MCF 10A (cell line): ENCODE results near the gene IL23A. TPM values are rescaled to one million over a fixed set of nuclear protein-coding genes. Genes with fewer than 3 reads are reported as not detected.

ENCODE experiments used
- BruUV-seq: library from RNA; stranded (reverse); fragments of 400-500 nt; replicated peaks from 2 replicates; lab custom pipeline; 2021; lab: Mats Ljungman, UMichigan
- CTCF ChIA-PET: fragments of 300-600 bp; sonication (Branson Sonifier 250); formaldehyde crosslinking; extraction: SDS; loops from one replicate; lab custom pipeline; 2021; ENCODE audit warnings: antibody characterized with exemption, inconsistent platforms; lab: Yijun Ruan, JAX
- POLR2A ChIA-PET: fragments of 300-600, 350-650 bp; sonication (Branson Sonifier 250); formaldehyde crosslinking; extraction: SDS; loops from one replicate; lab custom pipeline; 2020; ENCODE audit warnings: antibody characterized with exemption, inconsistent platforms; lab: Yijun Ruan, JAX
- DNase-seq: peaks from one replicate; pipeline ENCODE4 v3.0.0-alpha.2; 2018; ENCODE audit not compliant: unreplicated experiment
- H3K27ac Mint-ChIP-seq: one replicate; pipeline ENCODE4 v1.8.0; 2022; ENCODE audit warnings: mild to moderate bottlenecking, low read depth, mixed read lengths; ENCODE audit not compliant: unreplicated experiment
- H3K27me3 Mint-ChIP-seq: one replicate; pipeline ENCODE4 v1.8.0; 2022; ENCODE audit warnings: mixed read lengths; ENCODE audit not compliant: insufficient read depth, unreplicated experiment
- H3K36me3 Mint-ChIP-seq: one replicate; pipeline ENCODE4 v1.8.0; 2022; ENCODE audit warnings: mild to moderate bottlenecking, moderate library complexity, mixed read lengths; ENCODE audit not compliant: insufficient read depth, unreplicated experiment
- H3K4me1 Mint-ChIP-seq: one replicate; pipeline ENCODE4 v1.8.0; 2022; ENCODE audit warnings: mixed read lengths; ENCODE audit not compliant: insufficient read depth, unreplicated experiment
- H3K4me3 Mint-ChIP-seq: one replicate; pipeline ENCODE4 v1.8.0; 2022; ENCODE audit warnings: mild to moderate bottlenecking, moderate library complexity, mixed read lengths; ENCODE audit not compliant: unreplicated experiment
- H3K9me3 Mint-ChIP-seq: one replicate; pipeline ENCODE4 v1.8.0; 2022; ENCODE audit warnings: mixed read lengths; ENCODE audit not compliant: unreplicated experiment
- CTCF ChIP-seq: fragments of 200-600 bp; IDR thresholded peaks from one replicate; pipeline ENCODE4 v1.8.0; 2022; ENCODE audit warnings: antibody characterized with exemption, mild to moderate bottlenecking; ENCODE audit not compliant: unreplicated experiment
- intact Hi-C: fragments of 100-400 bp; cut with micrococcal nuclease; formaldehyde crosslinking; loops from 2 replicates; pipeline ENCODE4 v1.14.1; 2022
- total RNA-seq: library from RNA; stranded (reverse); gene quantifications from 2 replicates; pipeline ENCODE4 v1.2.3, GENCODE V29; 2022

IL23A gene
- total RNA-seq, 1 experiment from 2014 or later, result 0.61 TPM

- Mint-ChIP-seq H3K4me1 (no peaks in the 10 kb centered on the region), H3K9me3 (no peaks in the 10 kb centered on the region), H3K4me3 (no peak overlapping the region), H3K27me3 (no peaks in the 10 kb centered on the region), H3K36me3 (no peaks in the 10 kb centered on the region), H3K27ac (no peak overlapping the region)
- TF ChIP-seq CTCF, result peak; percentile 31
- intact Hi-C loops, result loop anchor here (1.0 kb wide), 1 partner anchor 87 kb away; no protein-coding TSS in a partner anchor
- no TSS peak for BruUV-seq
- CTCF ChIA-PET, result interaction anchor here (0.6 to 1.2 kb wide), 3 partner anchors 68 to 298 kb away, joined by 3 read pairs; no protein-coding TSS in a partner anchor
- DNase-seq, result peak; percentile 35
- POLR2A ChIA-PET, result interaction anchor here (0.6 to 1.2 kb wide), 3 partner anchors 9 to 43 kb away, joined by 3 to 4 read pairs (median 3); partner anchors contain the start of gene PAN2
Observed at GRCh38 chr12:56377310-56377988, 38.8 kb downstream of the IL23A start.

GRCh38 chr12:56377989-56378316, 39.3 kb downstream of the IL23A start:
- BruUV-seq, result no TSS peak
- CTCF ChIA-PET, result interaction anchor here (0.8 to 1.2 kb wide), 2 partner anchors 68 to 86 kb away, joined by 3 read pairs; no protein-coding TSS in a partner anchor
- intact Hi-C loops, result loop anchor here (1.0 kb wide), 1 partner anchor 86 kb away; no protein-coding TSS in a partner anchor
- Mint-ChIP-seq H3K4me3 (no peak overlapping the region), H3K9me3 (no peaks in the 10 kb centered on the region), H3K4me1 (no peaks in the 10 kb centered on the region), H3K27me3 (no peaks in the 10 kb centered on the region), H3K27ac (no peak overlapping the region), H3K36me3 (no peaks in the 10 kb centered on the region)
- POLR2A ChIA-PET, result interaction anchor here (0.6 to 1.2 kb wide), 2 partner anchors 10 to 44 kb away, joined by 3 read pairs; partner anchors contain the start of gene PAN2
- no peak for DNase-seq
- TF ChIP-seq CTCF, result no peak

DNA sequence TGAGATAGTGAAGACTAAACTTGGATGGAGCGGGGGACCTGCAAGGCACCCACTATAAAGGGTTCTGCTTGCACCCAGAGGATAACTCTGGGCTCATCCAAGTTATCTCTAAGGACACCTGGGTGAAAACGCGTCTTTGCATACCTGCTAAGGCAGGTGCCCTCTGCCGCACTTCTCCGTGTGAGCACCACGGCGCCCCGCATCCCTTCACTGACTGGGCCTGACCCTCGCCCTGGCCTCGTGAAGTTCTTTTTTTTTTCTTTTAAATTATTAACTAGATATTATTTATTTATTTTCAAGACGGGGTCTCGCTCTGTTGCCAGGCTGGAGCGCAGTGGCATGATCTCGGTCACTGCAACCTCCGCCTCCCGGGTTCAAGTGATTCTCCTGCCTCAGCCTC, 43.9 kb downstream of the IL23A start:
- CTCF ChIA-PET, result interaction anchor here (0.9 to 1.3 kb wide), 2 partner anchors 19 to 82 kb away, joined by 3 read pairs; no protein-coding TSS in a partner anchor
- no TSS peak for BruUV-seq

More for the DNA sequence above, 43.9 kb downstream of the IL23A start:
- H3K4me3 Mint-ChIP-seq, result no peak overlapping the region
- no peaks in the 10 kb centered on the region for H3K36me3 Mint-ChIP-seq
- no peaks in the 10 kb centered on the region for H3K4me1 Mint-ChIP-seq
- H3K27ac Mint-ChIP-seq, result no peak overlapping the region
- POLR2A ChIA-PET, result interaction anchor here (0.7 kb wide), 1 partner anchor 22 kb away, joined by 4 read pairs; the partner anchor contains the start of gene STAT2
- intact Hi-C loops, result no loop called here
- no peak for DNase-seq
- no peak for TF ChIP-seq CTCF
- H3K9me3 Mint-ChIP-seq, result no peaks in the 10 kb centered on the region
- no peaks in the 10 kb centered on the region for H3K27me3 Mint-ChIP-seq
